Brain microvascular endothelial cell (primary cell): ENCODE data around the gene LTK.
A peak's percentile ranks its signal among the peaks of the same experiment; 100 is the strongest.

Experiments used
- DNase-seq: peaks from one replicate; pipeline ENCODE4 v3.0.0-alpha.2; 2020
- H3K27ac ChIP-seq: fragments of 250-450 bp; sonication (Bioruptor Pico); 2 replicates; pipeline ENCODE4 v1.5.1; 2020; ENCODE audit warnings: mild to moderate bottlenecking, moderate library complexity
- H3K27me3 ChIP-seq: fragments of 250-450 bp; sonication (Bioruptor Pico); replicated peaks from 2 replicates; pipeline ENCODE4 v1.5.1; 2020; ENCODE audit warnings: mild to moderate bottlenecking
- H3K36me3 ChIP-seq: fragments of 250-450 bp; sonication (Bioruptor Pico); replicated peaks from 2 replicates; pipeline ENCODE4 v1.5.1; 2020; ENCODE audit warnings: mild to moderate bottlenecking
- H3K4me3 ChIP-seq: 2 replicates; pipeline ENCODE4 v1.5.1; 2011; ENCODE audit warnings: low read depth, mild to moderate bottlenecking, control low read depth, low read length, moderate library complexity
- in situ Hi-C: cut with HindIII; loops from 2 replicates; pipeline ENCODE4 v1.10.0; 2017; ENCODE audit warnings: low sequenced_read_pairs, low pct_ligation_motif_present
- TF ChIP-seq, protein P1 (sequence below): IDR thresholded peaks from 2 replicates; pipeline ENCODE4 v1.5.1; 2011; ENCODE audit warnings: low read depth, mild to moderate bottlenecking, moderate library complexity, low read length, control low read depth, inconsistent platforms; ENCODE audit errors: missing control alignments

The LTK gene

DNA sequence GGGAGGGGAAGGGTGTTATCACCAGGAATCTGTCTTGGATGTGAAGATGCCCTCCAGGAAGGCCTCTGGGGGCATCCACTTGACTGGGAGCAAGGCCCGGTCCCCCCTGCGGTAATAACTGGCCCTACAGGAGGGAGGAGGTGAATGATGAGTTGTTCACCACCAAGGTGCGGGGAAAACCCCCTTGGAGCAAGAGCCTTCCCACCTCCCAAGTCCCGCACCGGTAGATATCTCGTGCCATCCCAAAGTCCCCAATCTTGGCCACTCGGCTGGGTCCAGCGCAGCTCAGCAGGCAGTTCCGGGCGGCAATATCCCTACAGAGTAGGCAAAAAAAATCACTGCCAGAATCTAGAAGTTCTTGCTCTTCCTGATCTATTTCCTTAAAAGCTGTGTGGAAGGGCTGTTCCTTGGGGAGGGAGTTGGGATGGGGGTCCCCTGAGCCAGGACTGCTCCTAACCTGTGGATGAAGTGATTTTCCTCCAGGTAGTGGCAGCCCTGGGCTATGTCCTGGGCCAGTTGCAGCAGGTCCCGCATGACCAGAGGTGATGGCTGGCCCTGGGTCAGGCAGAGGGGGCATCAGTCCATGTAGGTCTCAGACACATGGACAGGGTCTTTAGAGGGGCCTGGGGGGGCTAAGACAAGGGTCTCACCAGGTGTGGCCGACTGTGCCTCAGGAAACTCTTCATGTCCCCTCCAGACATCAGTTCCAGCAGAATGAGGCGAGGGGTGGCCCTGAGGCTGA lies 8.7 kb downstream of the LTK start:
- no peak for DNase-seq
- in situ Hi-C loops = no loop called here
- Histone ChIP-seq H3K4me3 (no peak overlapping the region), H3K27me3 (peaks cover 26% of the 10 kb centered on the region), H3K27ac (no peak overlapping the region), H3K36me3 (no peaks in the 10 kb centered on the region)
- TF ChIP-seq, protein P1, sequence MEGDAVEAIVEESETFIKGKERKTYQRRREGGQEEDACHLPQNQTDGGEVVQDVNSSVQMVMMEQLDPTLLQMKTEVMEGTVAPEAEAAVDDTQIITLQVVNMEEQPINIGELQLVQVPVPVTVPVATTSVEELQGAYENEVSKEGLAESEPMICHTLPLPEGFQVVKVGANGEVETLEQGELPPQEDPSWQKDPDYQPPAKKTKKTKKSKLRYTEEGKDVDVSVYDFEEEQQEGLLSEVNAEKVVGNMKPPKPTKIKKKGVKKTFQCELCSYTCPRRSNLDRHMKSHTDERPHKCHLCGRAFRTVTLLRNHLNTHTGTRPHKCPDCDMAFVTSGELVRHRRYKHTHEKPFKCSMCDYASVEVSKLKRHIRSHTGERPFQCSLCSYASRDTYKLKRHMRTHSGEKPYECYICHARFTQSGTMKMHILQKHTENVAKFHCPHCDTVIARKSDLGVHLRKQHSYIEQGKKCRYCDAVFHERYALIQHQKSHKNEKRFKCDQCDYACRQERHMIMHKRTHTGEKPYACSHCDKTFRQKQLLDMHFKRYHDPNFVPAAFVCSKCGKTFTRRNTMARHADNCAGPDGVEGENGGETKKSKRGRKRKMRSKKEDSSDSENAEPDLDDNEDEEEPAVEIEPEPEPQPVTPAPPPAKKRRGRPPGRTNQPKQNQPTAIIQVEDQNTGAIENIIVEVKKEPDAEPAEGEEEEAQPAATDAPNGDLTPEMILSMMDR = no peak

GRCh38 chr15:41503669-41504010 lies 10.0 kb downstream of the LTK start:
- in situ Hi-C loops = no loop called here
- Histone ChIP-seq H3K27me3 (peaks cover 25% of the 10 kb centered on the region), H3K4me3 (no peak overlapping the region)

GRCh38 chr15:41502795-41503668 lies 10.6 kb downstream of the LTK start:
- H3K4me3 ChIP-seq = no peak overlapping the region
- TF ChIP-seq, protein P1 = no peak
- no peak for DNase-seq
- H3K27ac ChIP-seq = no peak overlapping the region
- no peaks in the 10 kb centered on the region for H3K36me3 ChIP-seq
- H3K27me3 ChIP-seq = peaks cover 25% of the 10 kb centered on the region
- in situ Hi-C loops = no loop called here

More at GRCh38 chr15:41503669-41504010, 10.0 kb downstream of the LTK start:
- no peak for DNase-seq
- H3K36me3 ChIP-seq = no peaks in the 10 kb centered on the region
- H3K27ac ChIP-seq = no peak overlapping the region
- TF ChIP-seq, protein P1 = no peak

GRCh38 chr15:41501931-41502794 lies 11.5 kb downstream of the LTK start:
- TF ChIP-seq, protein P1 = no peak
- H3K4me3 ChIP-seq = no peak overlapping the region
- no peak overlapping the region for H3K27ac ChIP-seq
- no peak for DNase-seq
- H3K27me3 ChIP-seq = peaks cover 25% of the 10 kb centered on the region
- in situ Hi-C loops = no loop called here
- H3K36me3 ChIP-seq = no peaks in the 10 kb centered on the region

DNA sequence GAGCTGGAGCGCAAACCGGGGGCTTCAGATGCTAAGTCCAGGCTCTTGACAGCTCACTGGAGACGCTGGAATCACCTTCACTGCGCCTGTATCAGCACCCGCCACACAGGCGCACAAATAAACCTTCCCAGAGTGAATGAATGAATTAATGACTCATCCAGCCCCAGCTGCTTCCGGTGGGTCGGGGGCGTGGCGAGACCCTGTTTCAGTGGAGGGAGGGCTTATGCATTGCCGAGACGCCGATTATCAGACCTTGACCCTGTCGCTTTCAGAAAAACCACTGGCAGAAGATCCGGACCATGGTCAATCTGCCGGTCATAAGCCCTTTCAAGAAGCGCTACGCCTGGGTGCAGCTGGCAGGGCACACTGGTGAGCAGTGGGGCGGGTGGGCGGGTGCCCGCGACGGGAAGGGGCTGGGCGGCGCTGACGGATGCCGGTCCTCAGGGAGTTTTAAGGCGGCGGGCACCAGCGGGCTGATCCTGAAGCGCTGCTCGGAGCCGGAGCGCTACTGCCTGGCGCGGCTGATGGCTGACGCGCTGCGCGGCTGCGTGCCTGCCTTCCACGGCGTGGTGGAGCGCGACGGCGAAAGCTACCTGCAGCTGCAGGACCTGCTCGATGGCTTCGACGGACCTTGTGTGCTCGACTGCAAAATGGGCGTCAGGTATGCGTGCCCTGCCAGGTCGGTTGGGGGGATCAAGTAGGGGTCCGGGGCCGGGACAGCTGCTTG lies 12.3 kb downstream of the LTK start:
- H3K4me3 ChIP-seq = peak overlapping the region; percentile 20
- no peak overlapping the region for H3K27ac ChIP-seq
- in situ Hi-C loops = no loop called here
- peaks cover 26% of the 10 kb centered on the region for H3K27me3 ChIP-seq
- H3K36me3 ChIP-seq = no peaks in the 10 kb centered on the region
- TF ChIP-seq, protein P1 = no peak
- DNase-seq = no peak
